Astrocyte (in vitro differentiated cells and primary cell): ENCODE results near the gene NUP93. TPM values are rescaled to one million over a fixed set of nuclear protein-coding genes. Genes with fewer than 3 reads are reported as not detected.

Experiments
- DNase-seq: peaks from one replicate; pipeline ENCODE4 v3.0.0-alpha.2; 2010; ENCODE audit warnings: low read depth
- FAIRE-seq: peaks from 2 replicates; lab custom pipeline; 2011; peaks lifted over from hg19 to GRCh38; lab: Jason Lieb, UNC
- H2AFZ ChIP-seq: 2 replicates; pipeline ENCODE4 v1.6.0; 2012; ENCODE audit warnings: low read depth, low read length, inconsistent platforms
- H3K27ac ChIP-seq: 2 replicates; pipeline ENCODE4 v1.5.1; 2011; ENCODE audit warnings: low read depth, low read length, inconsistent platforms
- H3K27me3 ChIP-seq: 2 replicates; pipeline ENCODE4 v1.6.0; 2011; ENCODE audit warnings: low read length, inconsistent platforms; ENCODE audit not compliant: insufficient read depth
- H3K36me3 ChIP-seq: 2 replicates; pipeline ENCODE4 v1.5.1; 2011; ENCODE audit warnings: low read length, inconsistent platforms; ENCODE audit not compliant: insufficient read depth
- H3K4me1 ChIP-seq: 2 replicates; pipeline ENCODE4 v1.5.1; 2011; ENCODE audit warnings: low read length, inconsistent platforms; ENCODE audit not compliant: insufficient read depth
- H3K4me2 ChIP-seq: 2 replicates; pipeline ENCODE4 v1.6.0; 2012; ENCODE audit warnings: low read length, inconsistent platforms
- H3K4me3 ChIP-seq: 2 replicates; pipeline ENCODE4 v1.5.1; 2011; ENCODE audit warnings: low read depth, mild to moderate bottlenecking, low read length, inconsistent platforms; ENCODE audit not compliant: insufficient read depth
- H3K79me2 ChIP-seq: 2 replicates; pipeline ENCODE4 v1.6.0; 2012; ENCODE audit warnings: mild to moderate bottlenecking, low read length, inconsistent platforms; ENCODE audit not compliant: insufficient read depth
- H3K9ac ChIP-seq: 2 replicates; pipeline ENCODE4 v1.6.0; 2012; ENCODE audit warnings: mild to moderate bottlenecking, low read length, inconsistent platforms
- H3K9me3 ChIP-seq: 2 replicates; pipeline ENCODE4 v1.5.1; 2012; ENCODE audit warnings: low read depth, mild to moderate bottlenecking, low read length, inconsistent platforms; ENCODE audit not compliant: insufficient read depth
- H4K20me1 ChIP-seq: 2 replicates; pipeline ENCODE4 v1.6.0; 2012; ENCODE audit warnings: low read length, inconsistent platforms; ENCODE audit not compliant: insufficient read depth
- H3K27ac Mint-ChIP-seq: one replicate; pipeline ENCODE4 v1.8.0; 2021; ENCODE audit warnings: mild to moderate bottlenecking, mixed read lengths; ENCODE audit not compliant: unreplicated experiment
- H3K27me3 Mint-ChIP-seq: one replicate; pipeline ENCODE4 v1.8.0; 2021; ENCODE audit warnings: low read depth, mixed read lengths; ENCODE audit not compliant: unreplicated experiment
- H3K36me3 Mint-ChIP-seq: one replicate; pipeline ENCODE4 v1.8.0; 2021; ENCODE audit warnings: low read depth, mixed read lengths; ENCODE audit not compliant: unreplicated experiment
- H3K4me1 Mint-ChIP-seq: one replicate; pipeline ENCODE4 v1.8.0; 2021; ENCODE audit warnings: low read depth, mixed read lengths; ENCODE audit not compliant: unreplicated experiment
- H3K4me3 Mint-ChIP-seq: one replicate; pipeline ENCODE4 v1.8.0; 2021; ENCODE audit warnings: mild to moderate bottlenecking, moderate library complexity, mixed read lengths; ENCODE audit not compliant: unreplicated experiment
- H3K9me3 Mint-ChIP-seq: one replicate; pipeline ENCODE4 v1.8.0; 2021; ENCODE audit warnings: mild to moderate bottlenecking, mixed read lengths; ENCODE audit not compliant: unreplicated experiment
- CTCF ChIP-seq: IDR thresholded peaks from 2 replicates; pipeline ENCODE4 v1.5.1; 2011; ENCODE audit warnings: low read depth, mild to moderate bottlenecking, inconsistent platforms, low read length, moderate library complexity; ENCODE audit not compliant: insufficient read depth
- EZH2 ChIP-seq: IDR thresholded peaks from 2 replicates; pipeline ENCODE4 v1.6.1; 2012; ENCODE audit warnings: mild to moderate bottlenecking, low read length, inconsistent platforms; ENCODE audit not compliant: insufficient read depth
- total RNA-seq: library from RNA; stranded (reverse); gene quantifications from 2 replicates; pipeline ENCODE4 v1.2.1, GENCODE V29; 2021

NUP93 gene
- total RNA-seq, 1 donor from 2014 or later, result 89.3 TPM

GRCh38 chr16:56874800-56875199 lies 144.9 kb downstream of the NUP93 start:
- H3K27ac Mint-ChIP-seq, result no peak overlapping the region
- no peaks in the 10 kb centered on the region for H3K9me3 Mint-ChIP-seq
- H3K27ac ChIP-seq, result no peak overlapping the region
- H3K27me3 ChIP-seq, result peaks cover 2% of the 10 kb centered on the region
- no peaks in the 10 kb centered on the region for H3K4me1 Mint-ChIP-seq
- H3K27me3 Mint-ChIP-seq, result peaks cover 9% of the 10 kb centered on the region
- H3K4me2 ChIP-seq, result no peak overlapping the region
- no peaks in the 10 kb centered on the region for H4K20me1 ChIP-seq
- no peak for TF ChIP-seq EZH2
- TF ChIP-seq CTCF, result no peak
- DNase-seq (peak; percentile 60), FAIRE-seq (no peak)
- no peaks in the 10 kb centered on the region for H3K4me1 ChIP-seq
- H3K79me2 ChIP-seq, result no peaks in the 10 kb centered on the region
- no peaks in the 10 kb centered on the region for H3K36me3 Mint-ChIP-seq
- H3K4me3 ChIP-seq, result no peak overlapping the region
- no peak overlapping the region for H2AFZ ChIP-seq
- no peaks in the 10 kb centered on the region for H3K36me3 ChIP-seq
- no peak overlapping the region for H3K9ac ChIP-seq
- H3K9me3 ChIP-seq, result no peaks in the 10 kb centered on the region
- H3K4me3 Mint-ChIP-seq, result no peak overlapping the region

- no peak overlapping the region for H2AFZ ChIP-seq
- no peak overlapping the region for H3K4me3 ChIP-seq
- Mint-ChIP-seq H3K27me3 (peaks cover 10% of the 10 kb centered on the region), H3K4me3 (no peak overlapping the region), H3K27ac (no peak overlapping the region), H3K36me3 (no peaks in the 10 kb centered on the region), H3K9me3 (no peaks in the 10 kb centered on the region), H3K4me1 (no peaks in the 10 kb centered on the region)
- H3K9me3 ChIP-seq, result no peaks in the 10 kb centered on the region
- H3K4me2 ChIP-seq, result no peak overlapping the region
- H4K20me1 ChIP-seq, result no peaks in the 10 kb centered on the region
- peaks cover 2% of the 10 kb centered on the region for H3K27me3 ChIP-seq
- H3K27ac ChIP-seq, result no peak overlapping the region
- TF ChIP-seq CTCF (no peak), EZH2 (no peak)
- DNase-seq (no peak), FAIRE-seq (no peak)
- H3K36me3 ChIP-seq, result no peaks in the 10 kb centered on the region
- H3K9ac ChIP-seq, result no peak overlapping the region
- no peaks in the 10 kb centered on the region for H3K4me1 ChIP-seq
- no peaks in the 10 kb centered on the region for H3K79me2 ChIP-seq
These were observed 146.1 kb downstream of the NUP93 start for GRCh38 chr16:56876048-56876447.

- FAIRE-seq (no peak), DNase-seq (no peak)
- Histone ChIP-seq H3K9ac (no peak overlapping the region), H3K4me3 (no peak overlapping the region), H2AFZ (no peak overlapping the region), H3K36me3 (no peaks in the 10 kb centered on the region), H3K27me3 (peaks cover 2% of the 10 kb centered on the region), H3K9me3 (no peaks in the 10 kb centered on the region), H3K27ac (no peak overlapping the region), H3K4me2 (no peak overlapping the region), H3K4me1 (no peaks in the 10 kb centered on the region), H4K20me1 (no peaks in the 10 kb centered on the region), H3K79me2 (no peaks in the 10 kb centered on the region)
- Mint-ChIP-seq H3K4me1 (no peaks in the 10 kb centered on the region), H3K9me3 (no peaks in the 10 kb centered on the region), H3K36me3 (no peaks in the 10 kb centered on the region), H3K27me3 (peaks cover 15% of the 10 kb centered on the region), H3K4me3 (no peak overlapping the region), H3K27ac (no peak overlapping the region)
- TF ChIP-seq CTCF (no peak), EZH2 (no peak)
These were observed 147.7 kb downstream of the NUP93 start for GRCh38 chr16:56877486-56878182.
